Subcutaneous adipose tissue (tissue), 4 donors: ENCODE measurements around the gene SATB2. TPM values are rescaled to one million over a fixed set of nuclear protein-coding genes. Genes with fewer than 3 reads are reported as not detected.

ENCODE experiments used
- CTCF ChIP-seq: fragments of 450-650 bp; IDR thresholded peaks from one replicate; pipeline ENCODE4 v1.5.1; 2016; ENCODE audit warnings: low read depth, mild to moderate bottlenecking, control low read depth, antibody characterized with exemption, moderate library complexity
- total RNA-seq, 4 donors: library from RNA; depleted of rRNA; stranded (reverse); fragments of >200 nt; gene quantifications; one replicate each; pipeline ENCODE4 v1.1.0, GENCODE V29; 2016

SATB2 gene
- total RNA-seq, 4 donors from 2014 or later, result 4.6 to 9.3 (median 6.0) TPM

- no peak for TF ChIP-seq CTCF
Measured at GRCh38 chr2:199317646-199318045, 140.1 kb downstream of the SATB2 start.

GRCh38 chr2:199316851-199317250 lies 140.9 kb downstream of the SATB2 start:
- TF ChIP-seq CTCF, result no peak

GRCh38 chr2:199315299-199316179 lies 142.2 kb downstream of the SATB2 start:
- no peak for TF ChIP-seq CTCF

GRCh38 chr2:199312931-199313330 lies 144.8 kb downstream of the SATB2 start:
- TF ChIP-seq CTCF, result no peak

GRCh38 chr2:199310771-199311585 lies 146.8 kb downstream of the SATB2 start:
- no peak for TF ChIP-seq CTCF

- no peak for TF ChIP-seq CTCF
Measured at GRCh38 chr2:199309973-199310372, 147.8 kb downstream of the SATB2 start.

GRCh38 chr2:199309411-199309810 lies 148.3 kb downstream of the SATB2 start:
- no peak for TF ChIP-seq CTCF
